ENCODE data around the gene AUTS2.

Gene AUTS2

GRCh38 chr7:70143075-70144044, 545.1 kb downstream of the AUTS2 start:
- TF ChIP-seq, protein P1, sequence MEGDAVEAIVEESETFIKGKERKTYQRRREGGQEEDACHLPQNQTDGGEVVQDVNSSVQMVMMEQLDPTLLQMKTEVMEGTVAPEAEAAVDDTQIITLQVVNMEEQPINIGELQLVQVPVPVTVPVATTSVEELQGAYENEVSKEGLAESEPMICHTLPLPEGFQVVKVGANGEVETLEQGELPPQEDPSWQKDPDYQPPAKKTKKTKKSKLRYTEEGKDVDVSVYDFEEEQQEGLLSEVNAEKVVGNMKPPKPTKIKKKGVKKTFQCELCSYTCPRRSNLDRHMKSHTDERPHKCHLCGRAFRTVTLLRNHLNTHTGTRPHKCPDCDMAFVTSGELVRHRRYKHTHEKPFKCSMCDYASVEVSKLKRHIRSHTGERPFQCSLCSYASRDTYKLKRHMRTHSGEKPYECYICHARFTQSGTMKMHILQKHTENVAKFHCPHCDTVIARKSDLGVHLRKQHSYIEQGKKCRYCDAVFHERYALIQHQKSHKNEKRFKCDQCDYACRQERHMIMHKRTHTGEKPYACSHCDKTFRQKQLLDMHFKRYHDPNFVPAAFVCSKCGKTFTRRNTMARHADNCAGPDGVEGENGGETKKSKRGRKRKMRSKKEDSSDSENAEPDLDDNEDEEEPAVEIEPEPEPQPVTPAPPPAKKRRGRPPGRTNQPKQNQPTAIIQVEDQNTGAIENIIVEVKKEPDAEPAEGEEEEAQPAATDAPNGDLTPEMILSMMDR (IDR thresholded peaks at IDR 0.05) = no peak

DNA sequence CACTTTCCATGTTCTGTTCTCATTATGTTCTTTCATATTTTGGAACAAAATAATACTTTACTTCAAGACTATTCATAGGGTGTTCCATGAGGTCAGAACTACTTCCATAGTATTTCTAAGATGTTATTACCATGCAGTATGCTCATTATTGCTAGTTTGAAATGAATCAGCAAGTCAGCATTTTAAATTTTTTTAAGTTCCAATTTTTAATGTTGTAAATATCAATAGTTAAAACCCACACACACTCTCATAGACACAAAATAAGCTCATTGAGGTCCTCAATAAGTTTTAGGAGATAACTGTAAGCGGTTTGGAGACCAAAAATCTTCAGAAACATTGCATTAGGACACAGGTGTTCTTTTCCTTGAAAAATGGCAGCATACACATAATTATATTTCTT, 550.7 kb downstream of the AUTS2 start:
- TF ChIP-seq, protein P1 (IDR thresholded peaks at IDR 0.05) = no peak

DNA sequence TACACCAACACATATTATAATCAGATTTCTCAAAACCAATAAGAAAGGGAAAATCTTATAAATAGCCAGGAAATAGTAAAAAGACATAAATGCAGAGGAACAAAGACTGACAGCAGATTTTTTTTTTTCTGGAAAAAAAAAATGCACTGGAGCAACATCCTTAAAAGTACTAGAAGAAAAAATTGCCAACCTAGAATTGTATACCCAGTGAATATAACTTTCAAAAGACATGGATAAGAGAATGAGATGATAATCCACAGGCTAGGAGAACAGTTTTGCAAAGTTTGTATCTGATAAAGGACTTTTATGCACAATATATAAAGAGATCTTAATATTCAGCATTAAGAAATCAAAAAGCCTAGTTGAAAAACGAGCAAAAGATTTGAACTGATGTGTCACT, 554.0 kb downstream of the AUTS2 start:
- TF ChIP-seq, protein P1 (IDR thresholded peaks at IDR 0.05) = no peak

DNA sequence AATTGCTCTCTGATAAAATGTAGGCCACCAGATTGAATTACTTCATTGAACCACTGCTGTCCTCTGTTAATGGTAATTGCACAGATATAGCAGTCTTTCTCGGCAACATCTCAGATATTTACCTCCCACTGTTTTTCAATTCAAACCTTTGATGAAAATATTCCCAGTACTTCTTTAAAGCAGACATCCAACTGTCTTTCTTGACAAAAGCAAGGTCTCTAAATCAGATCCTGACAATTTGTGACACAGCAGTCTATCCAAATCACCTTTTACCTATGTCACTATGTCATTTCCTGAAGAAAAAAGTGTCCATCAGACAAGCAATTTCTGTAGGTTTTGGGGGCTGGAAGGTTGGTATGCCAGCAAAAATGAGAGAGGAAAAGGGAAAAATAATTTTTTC, 555.7 kb downstream of the AUTS2 start:
- TF ChIP-seq, protein P1 (IDR thresholded peaks at IDR 0.05) = no peak

- TF ChIP-seq, protein P1 (IDR thresholded peaks at IDR 0.05) = no peak
These were observed 556.4 kb downstream of the AUTS2 start for GRCh38 chr7:70154521-70155180.

- TF ChIP-seq, protein P1 (IDR thresholded peaks at IDR 0.05) = no peak
These were observed 557.8 kb downstream of the AUTS2 start for GRCh38 chr7:70156057-70156456.

GRCh38 chr7:70159121-70159520, 560.8 kb downstream of the AUTS2 start:
- TF ChIP-seq, protein P1 (IDR thresholded peaks at IDR 0.05) = no peak

Measured in LNCAP (cell line).